ENCODE results near the gene TNS3.

DNA sequence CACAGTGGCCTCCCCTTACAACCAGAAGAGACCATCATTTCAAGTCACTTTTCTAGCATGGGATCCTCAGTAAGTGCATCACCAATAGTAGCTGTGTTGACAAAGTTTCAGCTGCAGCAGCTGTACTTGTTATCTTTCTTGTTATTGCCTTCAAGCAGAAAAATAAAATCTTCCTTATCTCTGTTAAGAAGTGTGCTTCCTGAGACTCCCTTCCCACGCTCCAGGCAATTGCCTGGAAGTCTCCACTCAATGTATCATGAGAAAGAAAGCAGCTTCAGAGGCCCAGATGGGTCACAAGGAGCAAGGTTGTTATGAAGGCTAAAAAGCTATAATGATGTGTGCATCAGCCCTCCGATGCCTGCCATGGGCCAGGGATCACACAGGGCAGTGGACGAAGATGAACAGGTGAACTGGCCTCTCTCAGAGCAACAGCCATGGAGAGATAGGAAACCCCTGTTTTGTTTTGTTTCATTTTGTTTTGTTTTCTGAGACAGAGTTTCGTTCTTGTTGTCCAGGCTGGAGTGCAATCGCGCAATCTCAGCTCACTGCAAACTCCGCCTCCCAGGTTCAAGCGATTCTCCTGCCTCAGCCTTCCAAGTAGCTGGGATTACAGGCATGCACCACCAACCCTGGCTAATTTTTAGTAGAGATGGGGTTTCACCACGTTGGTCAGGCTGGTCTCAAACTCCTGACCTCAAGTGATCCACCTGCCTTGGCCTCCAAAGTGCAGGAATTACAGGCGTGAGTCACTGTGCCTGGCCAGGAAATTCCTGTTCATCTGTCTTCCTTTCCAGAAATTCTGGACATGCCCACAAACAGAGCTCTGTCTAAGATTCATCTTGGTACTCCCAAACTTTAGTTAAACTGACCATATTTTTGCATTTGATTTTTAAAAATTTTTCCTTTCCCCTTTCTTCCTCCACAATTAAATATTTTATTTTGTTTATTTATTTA, 340.5 kb downstream of the TNS3 start:
- TF ChIP-seq, protein P1, sequence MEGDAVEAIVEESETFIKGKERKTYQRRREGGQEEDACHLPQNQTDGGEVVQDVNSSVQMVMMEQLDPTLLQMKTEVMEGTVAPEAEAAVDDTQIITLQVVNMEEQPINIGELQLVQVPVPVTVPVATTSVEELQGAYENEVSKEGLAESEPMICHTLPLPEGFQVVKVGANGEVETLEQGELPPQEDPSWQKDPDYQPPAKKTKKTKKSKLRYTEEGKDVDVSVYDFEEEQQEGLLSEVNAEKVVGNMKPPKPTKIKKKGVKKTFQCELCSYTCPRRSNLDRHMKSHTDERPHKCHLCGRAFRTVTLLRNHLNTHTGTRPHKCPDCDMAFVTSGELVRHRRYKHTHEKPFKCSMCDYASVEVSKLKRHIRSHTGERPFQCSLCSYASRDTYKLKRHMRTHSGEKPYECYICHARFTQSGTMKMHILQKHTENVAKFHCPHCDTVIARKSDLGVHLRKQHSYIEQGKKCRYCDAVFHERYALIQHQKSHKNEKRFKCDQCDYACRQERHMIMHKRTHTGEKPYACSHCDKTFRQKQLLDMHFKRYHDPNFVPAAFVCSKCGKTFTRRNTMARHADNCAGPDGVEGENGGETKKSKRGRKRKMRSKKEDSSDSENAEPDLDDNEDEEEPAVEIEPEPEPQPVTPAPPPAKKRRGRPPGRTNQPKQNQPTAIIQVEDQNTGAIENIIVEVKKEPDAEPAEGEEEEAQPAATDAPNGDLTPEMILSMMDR (conservative IDR thresholded peaks at IDR 0.05), result no peak
- TF ChIP-seq EZH2 (IDR thresholded peaks at IDR 0.05; ENCODE audit: low read depth), result no peak
